ENCODE data around the gene ATG12. TPM values are rescaled to one million over a fixed set of nuclear protein-coding genes. Genes with fewer than 3 reads are reported as not detected.

The ATG12 gene
- total RNA-seq, 4 donors from 2014 or later, result 36.5 to 73.0 (median 48.7) TPM

DNA sequence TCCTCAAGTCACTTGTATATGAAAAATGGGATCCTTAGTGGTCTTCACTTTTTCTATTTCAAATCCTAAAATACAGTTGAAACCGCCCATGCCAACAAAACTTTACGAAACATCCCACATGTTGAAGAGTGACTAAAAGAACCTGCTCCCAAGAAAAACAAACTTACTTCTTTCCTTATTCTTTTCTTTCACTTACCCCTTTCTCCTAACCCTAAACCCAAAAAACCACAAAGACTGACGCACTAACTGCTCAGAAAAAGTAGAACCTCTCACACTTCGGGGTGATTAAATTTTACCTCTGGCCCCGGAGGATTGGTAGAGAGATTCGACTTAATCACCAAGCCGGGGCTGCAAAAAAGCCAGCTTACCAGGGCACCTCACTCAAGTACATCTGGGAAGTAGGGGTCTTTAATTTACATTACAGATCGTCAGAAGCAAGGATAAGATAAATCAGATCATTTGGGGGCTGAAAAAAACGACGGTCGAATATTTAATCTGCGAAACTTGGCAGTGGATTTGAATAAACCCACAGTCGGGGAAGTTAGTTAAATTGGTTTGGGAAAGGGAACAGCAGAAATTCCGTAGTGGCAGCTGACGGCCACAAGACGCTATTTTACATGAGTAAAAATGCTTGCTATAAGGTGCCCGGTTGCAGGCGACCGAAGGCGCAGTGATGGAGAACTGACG, 26.2 kb downstream of the ATG12 start:
- Histone ChIP-seq H3K27ac (peak overlapping the region in 1 of 4 donors; percentile 92), H3K4me3 (peak overlapping the region; percentile 52 to 61), H3K27me3 (peaks cover 39% of the 10 kb centered on the region), H3K4me1 (peaks cover 0 to 20% (median 10%) of the 10 kb centered on the region in 3 donors), H3K36me3 (no peaks in the 10 kb centered on the region), H3K9me3 (no peaks in the 10 kb centered on the region)
- TF ChIP-seq POLR2AphosphoS5 (IDR thresholded peaks at IDR 0.05), result no peak
- TF ChIP-seq, protein P1, sequence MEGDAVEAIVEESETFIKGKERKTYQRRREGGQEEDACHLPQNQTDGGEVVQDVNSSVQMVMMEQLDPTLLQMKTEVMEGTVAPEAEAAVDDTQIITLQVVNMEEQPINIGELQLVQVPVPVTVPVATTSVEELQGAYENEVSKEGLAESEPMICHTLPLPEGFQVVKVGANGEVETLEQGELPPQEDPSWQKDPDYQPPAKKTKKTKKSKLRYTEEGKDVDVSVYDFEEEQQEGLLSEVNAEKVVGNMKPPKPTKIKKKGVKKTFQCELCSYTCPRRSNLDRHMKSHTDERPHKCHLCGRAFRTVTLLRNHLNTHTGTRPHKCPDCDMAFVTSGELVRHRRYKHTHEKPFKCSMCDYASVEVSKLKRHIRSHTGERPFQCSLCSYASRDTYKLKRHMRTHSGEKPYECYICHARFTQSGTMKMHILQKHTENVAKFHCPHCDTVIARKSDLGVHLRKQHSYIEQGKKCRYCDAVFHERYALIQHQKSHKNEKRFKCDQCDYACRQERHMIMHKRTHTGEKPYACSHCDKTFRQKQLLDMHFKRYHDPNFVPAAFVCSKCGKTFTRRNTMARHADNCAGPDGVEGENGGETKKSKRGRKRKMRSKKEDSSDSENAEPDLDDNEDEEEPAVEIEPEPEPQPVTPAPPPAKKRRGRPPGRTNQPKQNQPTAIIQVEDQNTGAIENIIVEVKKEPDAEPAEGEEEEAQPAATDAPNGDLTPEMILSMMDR (IDR thresholded peaks at IDR 0.05), result no peak
- TF ChIP-seq POLR2A (IDR thresholded peaks at IDR 0.05), result no peak
- no peak for TF ChIP-seq EP300 (IDR thresholded peaks at IDR 0.05)
- WGBS, 2 donors (ENCODE audit: low coverage in 1 of 2), result 18 to 39% methylated on average over 13 to 20 of the region's 21 CpGs
- ATAC-seq, result no peak

DNA sequence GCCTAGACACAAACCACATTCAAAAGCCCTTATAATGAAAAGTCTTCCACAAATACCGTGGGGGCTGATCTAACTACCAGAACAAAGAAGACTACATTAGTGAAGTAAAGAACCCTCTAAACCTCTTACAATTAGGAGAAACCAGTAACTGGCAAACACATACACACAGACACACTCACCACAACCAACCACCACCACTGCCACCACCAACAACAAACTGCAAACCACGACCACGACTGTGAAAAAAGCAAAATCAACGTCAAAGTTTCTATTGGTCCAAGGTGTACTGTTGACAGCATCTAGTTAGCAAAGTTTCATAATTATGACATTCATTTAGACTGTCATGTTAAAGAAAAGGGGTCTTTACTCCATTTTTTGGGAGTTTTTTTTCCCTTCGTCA, 27.6 kb downstream of the ATG12 start:
- H3K4me1 ChIP-seq, result peaks cover 0 to 20% (median 10%) of the 10 kb centered on the region in 3 donors
- no peaks in the 10 kb centered on the region for H3K9me3 ChIP-seq
- TF ChIP-seq, protein P1 (IDR thresholded peaks at IDR 0.05), result no peak
- TF ChIP-seq POLR2AphosphoS5 (IDR thresholded peaks at IDR 0.05) (no peak), EP300 (IDR thresholded peaks at IDR 0.05) (no peak), POLR2A (IDR thresholded peaks at IDR 0.05) (no peak)
- H3K4me3 ChIP-seq, result no peak overlapping the region
- no peaks in the 10 kb centered on the region for H3K36me3 ChIP-seq
- H3K27ac ChIP-seq, result no peak overlapping the region
- 89 to 95% methylated on average over 5 of the region's 5 CpGs for WGBS, 2 donors (ENCODE audit: low coverage in 1 of 2)
- peaks cover 39% of the 10 kb centered on the region for H3K27me3 ChIP-seq
- ATAC-seq, result no peak

DNA sequence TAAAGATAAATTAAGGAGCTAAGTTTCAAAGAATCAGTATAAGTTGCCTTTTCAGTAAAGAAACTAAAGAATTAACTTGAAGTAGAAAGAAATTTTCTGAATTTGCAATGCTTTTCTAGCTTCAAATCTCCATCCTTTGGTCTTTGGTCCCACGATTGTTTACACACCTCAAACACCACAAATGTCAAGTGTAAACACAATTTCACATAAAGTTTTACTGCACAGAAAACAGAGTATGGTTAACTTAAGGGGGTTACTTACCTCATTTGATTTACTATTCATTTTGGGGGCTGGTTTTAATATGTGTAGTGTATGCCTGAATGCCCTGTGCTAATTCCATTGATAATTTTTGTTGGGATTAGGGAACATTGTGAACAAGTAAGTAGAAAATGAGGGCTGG, 29.0 kb downstream of the ATG12 start:
- H3K27me3 ChIP-seq, result peaks cover 39% of the 10 kb centered on the region
- no peak for ATAC-seq
- TF ChIP-seq, protein P1 (IDR thresholded peaks at IDR 0.05), result no peak
- no peak for TF ChIP-seq POLR2AphosphoS5 (IDR thresholded peaks at IDR 0.05)
- TF ChIP-seq POLR2A (IDR thresholded peaks at IDR 0.05), result no peak
- TF ChIP-seq EP300 (IDR thresholded peaks at IDR 0.05), result no peak
- 50 to 84% methylated on average over 1 of the region's 1 CpG for WGBS, 2 donors (ENCODE audit: low coverage in 1 of 2)
- H3K4me1 ChIP-seq, result peaks cover 0 to 20% (median 10%) of the 10 kb centered on the region in 3 donors
- no peak overlapping the region for H3K27ac ChIP-seq
- H3K9me3 ChIP-seq, result no peaks in the 10 kb centered on the region
- no peak overlapping the region for H3K4me3 ChIP-seq
- H3K36me3 ChIP-seq, result no peaks in the 10 kb centered on the region

DNA sequence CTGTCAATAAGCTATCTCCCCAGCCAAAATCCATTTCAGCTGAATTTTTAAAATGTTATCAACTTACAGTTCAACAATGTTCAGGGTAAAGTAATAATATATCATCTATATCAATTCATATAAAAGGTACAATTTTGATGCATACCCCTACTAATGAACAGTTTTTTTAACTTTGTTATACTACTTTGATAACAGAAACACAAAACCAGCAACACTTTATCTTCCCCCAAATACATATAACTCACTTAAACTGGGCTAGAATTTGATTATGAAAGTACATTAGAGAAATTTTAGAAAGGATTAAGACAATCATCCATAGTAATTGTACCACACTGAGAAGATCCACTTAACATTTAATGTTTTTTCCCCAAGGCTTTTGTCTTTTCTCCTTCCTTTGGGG, 30.0 kb downstream of the ATG12 start:
- H3K36me3 ChIP-seq, result no peaks in the 10 kb centered on the region
- H3K4me3 ChIP-seq, result no peak overlapping the region
- ATAC-seq, result no peak
- H3K4me1 ChIP-seq, result peaks cover 0 to 14% (median 10%) of the 10 kb centered on the region in 3 donors
- no peak overlapping the region for H3K27ac ChIP-seq
- TF ChIP-seq, protein P1 (IDR thresholded peaks at IDR 0.05), result no peak
- TF ChIP-seq EP300 (IDR thresholded peaks at IDR 0.05) (no peak), POLR2AphosphoS5 (IDR thresholded peaks at IDR 0.05) (no peak), POLR2A (IDR thresholded peaks at IDR 0.05) (no peak)
- no peaks in the 10 kb centered on the region for H3K9me3 ChIP-seq
- peaks cover 33% of the 10 kb centered on the region for H3K27me3 ChIP-seq

DNA sequence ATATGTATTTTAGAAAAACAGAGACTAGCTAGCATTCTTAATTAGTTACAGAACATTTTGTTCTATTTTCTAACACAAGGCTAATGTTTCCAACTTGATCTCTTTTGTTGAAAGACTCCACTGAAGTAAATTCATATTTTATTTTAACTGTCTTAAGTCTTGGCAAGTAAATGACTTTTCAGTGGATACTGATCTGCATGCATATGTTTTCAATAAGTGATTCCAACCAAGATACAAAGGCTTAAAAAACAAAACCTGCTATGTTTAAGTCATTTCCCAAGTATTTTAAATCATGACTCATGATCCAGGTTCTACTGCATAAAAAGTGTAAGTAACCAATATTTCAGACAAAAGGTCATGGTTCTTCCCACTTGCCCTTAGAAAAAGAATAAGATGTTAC, 30.6 kb downstream of the ATG12 start:
- ATAC-seq, result no peak
- Histone ChIP-seq H3K4me3 (no peak overlapping the region), H3K4me1 (peaks cover 0 to 8% (median 5%) of the 10 kb centered on the region in 3 donors)

More for the DNA sequence above, 30.6 kb downstream of the ATG12 start:
- TF ChIP-seq, protein P1 (IDR thresholded peaks at IDR 0.05), result no peak
- TF ChIP-seq POLR2AphosphoS5 (IDR thresholded peaks at IDR 0.05) (no peak), EP300 (IDR thresholded peaks at IDR 0.05) (no peak), POLR2A (IDR thresholded peaks at IDR 0.05) (no peak)
- H3K9me3 ChIP-seq, result no peaks in the 10 kb centered on the region
- no peak overlapping the region for H3K27ac ChIP-seq
- no peaks in the 10 kb centered on the region for H3K36me3 ChIP-seq
- H3K27me3 ChIP-seq, result peaks cover 26% of the 10 kb centered on the region
